ENCODE data around the gene CAMK2D.

The CAMK2D gene

DNA sequence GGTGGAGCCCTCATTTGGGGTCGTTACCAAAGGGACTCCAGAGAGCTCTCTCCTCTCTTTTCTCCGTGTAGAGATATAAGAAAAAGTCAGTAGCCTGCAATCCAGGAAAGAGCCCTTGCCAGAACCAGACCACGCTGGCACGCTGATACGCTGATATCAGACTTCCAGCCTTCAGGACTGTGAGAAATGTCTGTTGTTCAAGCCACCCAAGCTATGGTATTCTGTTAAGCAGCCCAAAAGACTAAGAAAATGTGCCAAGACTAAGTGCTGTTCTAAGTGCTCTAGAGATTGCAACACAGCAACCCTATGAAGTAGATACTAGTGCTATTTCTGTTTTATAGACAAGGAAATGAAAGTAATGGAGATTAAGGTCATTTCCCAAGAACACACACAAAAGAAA lies 205.7 kb downstream of the CAMK2D start:
- DNase-seq (ENCODE audit: low read depth), result no peak
- no peak overlapping the region for H3K4me3 ChIP-seq (ENCODE audit: low read length)
- TF ChIP-seq, protein P1, sequence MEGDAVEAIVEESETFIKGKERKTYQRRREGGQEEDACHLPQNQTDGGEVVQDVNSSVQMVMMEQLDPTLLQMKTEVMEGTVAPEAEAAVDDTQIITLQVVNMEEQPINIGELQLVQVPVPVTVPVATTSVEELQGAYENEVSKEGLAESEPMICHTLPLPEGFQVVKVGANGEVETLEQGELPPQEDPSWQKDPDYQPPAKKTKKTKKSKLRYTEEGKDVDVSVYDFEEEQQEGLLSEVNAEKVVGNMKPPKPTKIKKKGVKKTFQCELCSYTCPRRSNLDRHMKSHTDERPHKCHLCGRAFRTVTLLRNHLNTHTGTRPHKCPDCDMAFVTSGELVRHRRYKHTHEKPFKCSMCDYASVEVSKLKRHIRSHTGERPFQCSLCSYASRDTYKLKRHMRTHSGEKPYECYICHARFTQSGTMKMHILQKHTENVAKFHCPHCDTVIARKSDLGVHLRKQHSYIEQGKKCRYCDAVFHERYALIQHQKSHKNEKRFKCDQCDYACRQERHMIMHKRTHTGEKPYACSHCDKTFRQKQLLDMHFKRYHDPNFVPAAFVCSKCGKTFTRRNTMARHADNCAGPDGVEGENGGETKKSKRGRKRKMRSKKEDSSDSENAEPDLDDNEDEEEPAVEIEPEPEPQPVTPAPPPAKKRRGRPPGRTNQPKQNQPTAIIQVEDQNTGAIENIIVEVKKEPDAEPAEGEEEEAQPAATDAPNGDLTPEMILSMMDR (conservative IDR thresholded peaks at IDR 0.05; ENCODE audit: low read depth, low read length), result no peak

DNA sequence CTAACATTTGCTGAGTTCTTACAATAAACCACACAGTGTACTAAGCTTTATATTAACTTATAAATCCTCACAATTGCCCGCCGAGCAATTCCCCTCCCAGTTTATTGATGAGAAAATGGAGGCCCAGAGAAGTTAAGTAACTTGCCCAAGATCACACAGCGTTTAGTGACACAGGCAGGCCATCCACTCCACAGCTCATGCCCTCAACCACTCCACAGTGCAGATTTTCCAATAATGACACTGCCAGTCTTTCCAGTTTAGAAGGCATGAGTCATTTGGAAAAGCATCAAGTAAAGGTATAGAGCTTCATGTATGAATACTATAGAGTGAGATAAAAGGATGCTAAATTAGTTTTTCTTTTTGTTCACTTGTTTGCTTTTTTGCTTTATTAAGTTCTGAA lies 208.5 kb downstream of the CAMK2D start:
- no peak overlapping the region for H3K4me3 ChIP-seq (ENCODE audit: low read length)
- TF ChIP-seq, protein P1 (conservative IDR thresholded peaks at IDR 0.05; ENCODE audit: low read depth, low read length), result no peak
- no peak for DNase-seq (ENCODE audit: low read depth)

DNA sequence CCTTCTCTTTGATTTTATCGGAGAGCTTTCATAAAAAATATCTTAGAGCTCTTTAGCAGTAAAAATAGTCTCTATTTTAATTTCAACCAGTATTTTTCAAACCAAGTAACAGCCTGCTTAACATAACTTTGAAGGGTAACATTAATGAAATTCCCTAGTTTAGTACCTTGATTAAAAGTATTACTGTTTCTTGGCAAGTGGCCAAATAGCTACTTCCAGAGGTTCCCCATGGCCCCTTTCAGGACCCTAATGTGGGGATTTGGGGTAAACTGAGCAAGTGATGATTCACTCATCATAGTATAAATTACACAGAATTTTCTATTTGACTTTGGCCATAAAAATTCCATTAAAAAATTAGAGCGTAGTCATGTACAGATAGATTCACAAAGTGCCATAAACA lies 211.0 kb downstream of the CAMK2D start:
- no peak for DNase-seq (ENCODE audit: low read depth)
- no peak overlapping the region for H3K4me3 ChIP-seq (ENCODE audit: low read length)
- TF ChIP-seq, protein P1 (conservative IDR thresholded peaks at IDR 0.05; ENCODE audit: low read depth, low read length), result no peak

DNA sequence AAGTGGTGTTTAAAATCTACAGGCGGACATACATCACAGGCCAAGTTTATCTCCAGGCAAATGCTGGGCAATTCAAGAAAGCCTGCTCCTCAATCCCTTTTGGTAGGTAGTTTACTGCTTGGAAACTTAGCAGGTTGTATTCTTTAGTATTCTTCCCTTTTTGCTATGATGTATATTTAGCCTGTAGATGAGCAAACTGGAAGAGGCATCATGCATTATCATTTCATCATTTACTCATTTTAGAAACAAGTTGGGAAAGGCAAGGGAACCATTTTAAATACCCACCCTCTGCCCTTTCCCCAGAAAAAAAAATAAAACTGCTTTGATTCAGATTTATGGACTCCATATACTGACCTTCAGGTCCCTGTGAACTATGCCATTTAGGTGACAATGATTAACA lies 213.2 kb downstream of the CAMK2D start:
- no peak for DNase-seq (ENCODE audit: low read depth)
- TF ChIP-seq, protein P1 (conservative IDR thresholded peaks at IDR 0.05; ENCODE audit: low read depth, low read length), result no peak
- no peak overlapping the region for H3K4me3 ChIP-seq (ENCODE audit: low read length)

DNA sequence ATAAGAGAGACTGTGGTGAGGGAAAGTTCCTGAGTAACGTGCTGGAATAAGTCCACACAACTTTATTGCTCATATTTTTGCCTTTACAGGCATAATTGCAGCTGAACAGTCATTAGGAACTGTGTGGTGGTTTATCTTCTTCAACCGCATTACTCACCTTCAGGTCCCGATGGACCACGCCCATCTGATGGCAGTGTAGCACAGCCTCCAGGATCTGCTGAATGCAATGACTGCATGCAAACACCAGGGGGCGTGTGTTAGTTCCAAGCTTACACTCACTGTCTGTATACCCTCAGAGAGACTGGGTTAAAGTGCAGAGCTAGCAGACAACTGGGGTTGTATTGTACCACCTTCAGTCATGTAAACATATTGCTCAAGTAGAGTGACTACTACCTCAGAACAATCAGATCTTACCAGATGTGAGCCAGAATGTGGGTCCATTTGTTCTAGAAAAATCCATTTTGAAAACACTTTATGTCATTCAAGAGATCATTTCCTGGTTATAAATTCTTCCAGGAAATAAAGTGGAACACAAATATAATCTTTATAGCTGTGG lies 214.0 kb downstream of the CAMK2D start:
- no peak overlapping the region for H3K4me3 ChIP-seq (ENCODE audit: low read length)
- peak; percentile 74 for DNase-seq (ENCODE audit: low read depth)

DNA sequence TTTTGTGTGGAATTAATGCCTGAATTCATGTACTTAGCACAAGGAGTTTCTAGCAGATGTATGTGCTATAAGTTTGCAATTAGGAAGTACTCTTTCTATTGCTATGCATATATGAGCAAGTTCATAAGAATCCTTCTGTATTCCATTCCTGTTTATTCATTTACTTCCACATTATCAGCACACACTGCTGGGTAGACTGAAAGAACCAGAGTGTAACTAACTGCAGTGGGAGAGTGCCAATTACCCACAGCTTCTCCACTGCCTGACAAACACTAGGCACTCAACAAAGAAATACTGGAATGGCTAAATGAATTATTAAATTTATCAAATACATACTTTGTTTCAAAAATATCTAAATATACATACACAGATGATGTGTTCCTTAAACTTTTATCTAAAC lies 219.6 kb downstream of the CAMK2D start:
- H3K4me3 ChIP-seq (ENCODE audit: low read length), result no peak overlapping the region
- TF ChIP-seq, protein P1 (conservative IDR thresholded peaks at IDR 0.05; ENCODE audit: low read depth, low read length), result no peak
- DNase-seq (ENCODE audit: low read depth), result no peak

More for the DNA sequence above, 214.0 kb downstream of the CAMK2D start:
- TF ChIP-seq, protein P1 (conservative IDR thresholded peaks at IDR 0.05; ENCODE audit: low read depth, low read length), result peak; percentile 99

DNA sequence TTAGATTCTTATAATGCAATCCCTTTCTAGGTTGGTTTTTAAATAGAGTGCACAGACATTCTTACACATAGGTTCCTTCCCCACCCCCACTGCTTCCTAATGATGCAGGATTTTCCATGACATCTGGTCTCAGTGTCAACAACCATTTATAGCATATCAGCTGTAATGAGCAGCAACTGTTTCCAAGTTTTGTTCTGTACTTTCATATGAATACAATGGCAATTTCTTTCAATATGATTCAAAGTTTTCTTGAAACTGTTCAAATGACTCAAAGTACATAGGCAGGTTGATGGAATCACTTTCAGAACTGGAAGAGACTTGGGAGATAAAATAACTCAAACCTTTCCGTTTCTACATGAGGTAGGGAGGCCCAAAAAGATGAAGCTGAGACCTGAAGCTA lies 220.7 kb downstream of the CAMK2D start:
- no peak for DNase-seq (ENCODE audit: low read depth)
- TF ChIP-seq, protein P1 (conservative IDR thresholded peaks at IDR 0.05; ENCODE audit: low read depth, low read length), result no peak
- no peak overlapping the region for H3K4me3 ChIP-seq (ENCODE audit: low read length)
